NCI-H748 (cell line): ENCODE data around the gene CALCOCO2.
A peak's percentile ranks its signal among the peaks of the same experiment; 100 is the strongest.
"Not testable (repeated sequence)": the region's sequence is repeated elsewhere in the genome, so short reads cannot be mapped to it uniquely, and the experiment has no call there.

ENCODE experiments used
- DNase-seq: peaks from one replicate; lab custom pipeline; 2025; ENCODE audit not compliant: unreplicated experiment; lab: John Stamatoyannopoulos, UW

Gene CALCOCO2

DNA sequence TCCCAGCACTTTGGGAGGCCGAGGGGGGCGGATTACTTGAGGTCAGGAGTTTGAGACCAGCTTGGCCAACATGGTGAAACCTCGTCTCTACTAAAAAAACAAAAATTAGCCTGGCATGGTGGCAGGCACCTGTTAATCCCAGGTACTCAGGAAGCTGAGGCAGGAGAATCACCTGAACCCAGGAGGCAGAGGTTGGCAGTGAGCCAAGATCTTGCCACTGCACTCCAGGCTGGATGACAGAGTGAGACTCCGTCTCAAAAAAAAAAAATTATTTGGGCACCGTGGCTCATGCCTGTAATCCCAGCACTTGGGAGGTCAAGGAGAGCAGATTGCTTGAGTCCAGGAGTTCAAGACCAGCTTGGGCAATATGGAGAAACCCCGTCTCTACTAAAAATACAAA lies 9.9 kb upstream of the CALCOCO2 start:
- DNase-seq = peak; percentile 28

- DNase-seq = no peak
Observed at GRCh38 chr17:48825446-48826381, 5.1 kb upstream of the CALCOCO2 start.

DNA sequence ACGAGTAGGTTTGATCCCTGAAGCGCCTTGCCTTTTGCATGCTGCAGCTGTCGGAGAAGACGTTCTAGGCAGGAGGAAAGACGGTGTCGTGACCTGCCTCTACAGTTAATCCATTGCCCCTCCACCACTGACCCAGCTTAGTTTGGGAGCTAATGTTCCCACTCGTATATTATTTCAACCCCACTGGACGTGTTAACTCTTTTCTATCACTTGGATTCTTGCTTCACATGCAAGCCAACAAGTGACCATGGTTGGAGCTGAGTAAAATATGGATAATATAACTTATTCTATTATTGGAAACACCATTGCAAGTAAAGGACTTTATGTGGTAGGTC lies 681 bp downstream of the CALCOCO2 start:
- no peak for DNase-seq

GRCh38 chr17:48834973-48835372 lies 4.1 kb downstream of the CALCOCO2 start:
- no peak for DNase-seq

DNA sequence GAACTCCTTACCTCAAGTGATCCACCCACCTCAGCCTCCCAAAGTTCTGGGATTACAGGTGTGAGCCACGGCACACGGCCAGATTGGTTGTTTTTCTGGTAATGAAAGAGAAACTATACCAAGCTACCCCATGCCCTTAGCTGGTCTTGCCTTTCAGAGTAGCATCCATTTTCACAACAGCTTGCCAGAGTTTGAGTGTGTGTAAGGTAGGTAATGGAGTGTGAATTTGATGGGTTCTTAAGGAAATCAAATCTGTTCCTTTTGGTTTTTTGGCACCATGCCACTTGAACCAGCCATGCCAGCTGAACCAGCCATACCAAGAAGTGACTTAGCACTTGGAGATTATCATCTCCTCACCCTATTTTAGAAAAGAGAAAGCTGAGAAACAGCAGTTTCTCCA lies 5.1 kb downstream of the CALCOCO2 start:
- DNase-seq = no peak

- DNase-seq = not testable (repeated sequence)
Observed at GRCh38 chr17:48837458-48837857, 6.6 kb downstream of the CALCOCO2 start.

- DNase-seq = no peak
Observed at GRCh38 chr17:48840441-48840840, 9.6 kb downstream of the CALCOCO2 start.

GRCh38 chr17:48841395-48841831 lies 10.6 kb downstream of the CALCOCO2 start:
- DNase-seq = no peak

- no peak for DNase-seq
Observed at GRCh38 chr17:48842746-48843145, 11.9 kb downstream of the CALCOCO2 start.

DNA sequence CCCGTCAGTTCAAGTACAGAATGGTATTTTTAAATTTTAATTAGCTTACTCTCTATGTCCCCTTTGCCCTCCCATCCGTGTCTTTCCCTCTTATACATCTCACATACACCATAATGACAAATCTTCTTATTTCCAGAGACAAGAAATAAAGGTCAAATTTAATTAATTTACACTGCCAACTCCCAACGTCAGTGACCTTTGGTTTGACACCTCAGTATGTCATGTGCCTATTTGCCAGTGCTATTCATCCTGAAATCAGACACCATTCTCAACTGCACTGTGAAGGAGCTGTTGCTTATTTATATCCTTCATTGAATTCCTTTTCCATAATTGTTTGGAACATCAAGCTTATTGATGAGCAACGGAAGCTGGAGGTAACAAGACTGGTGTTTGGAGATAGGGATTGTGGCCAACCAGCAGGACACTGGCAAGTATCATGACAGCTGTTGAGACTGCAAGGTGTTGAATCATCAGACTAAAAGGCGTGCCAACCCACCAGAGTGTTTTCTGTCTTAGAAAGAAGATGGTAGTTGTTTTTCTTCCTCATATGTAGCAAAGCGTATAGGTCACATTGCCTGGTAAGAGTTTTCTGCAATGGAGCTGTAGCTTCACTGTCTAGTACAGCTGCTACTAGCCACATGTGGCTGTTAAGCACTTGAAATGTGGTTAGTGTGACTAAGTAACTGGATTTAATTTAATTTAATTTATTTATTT lies 12.5 kb downstream of the CALCOCO2 start:
- DNase-seq = no peak

DNA sequence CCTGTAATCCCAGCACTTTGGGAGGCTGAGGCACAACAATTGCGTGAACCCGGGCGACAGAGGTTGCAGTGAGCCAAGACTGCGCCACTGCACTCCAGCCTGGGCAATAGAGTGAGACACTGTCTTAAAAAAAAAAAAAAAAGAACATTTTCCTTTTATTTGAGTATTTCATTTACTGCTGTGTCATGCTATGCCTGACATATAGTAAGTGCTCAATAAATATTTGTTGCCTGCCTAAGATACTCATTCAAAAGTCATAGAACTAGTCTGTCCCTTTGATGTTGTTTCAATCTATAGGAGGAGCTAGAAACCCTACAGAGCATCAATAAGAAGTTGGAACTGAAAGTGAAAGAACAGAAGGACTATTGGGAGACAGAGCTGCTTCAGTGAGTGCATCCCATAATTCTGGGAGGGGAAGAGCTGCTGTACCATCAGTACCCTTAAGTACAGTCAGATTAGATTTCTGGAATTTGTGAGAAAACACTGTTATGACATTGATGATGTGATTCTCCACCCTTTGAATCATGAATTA lies 20.0 kb downstream of the CALCOCO2 start:
- no peak for DNase-seq

DNA sequence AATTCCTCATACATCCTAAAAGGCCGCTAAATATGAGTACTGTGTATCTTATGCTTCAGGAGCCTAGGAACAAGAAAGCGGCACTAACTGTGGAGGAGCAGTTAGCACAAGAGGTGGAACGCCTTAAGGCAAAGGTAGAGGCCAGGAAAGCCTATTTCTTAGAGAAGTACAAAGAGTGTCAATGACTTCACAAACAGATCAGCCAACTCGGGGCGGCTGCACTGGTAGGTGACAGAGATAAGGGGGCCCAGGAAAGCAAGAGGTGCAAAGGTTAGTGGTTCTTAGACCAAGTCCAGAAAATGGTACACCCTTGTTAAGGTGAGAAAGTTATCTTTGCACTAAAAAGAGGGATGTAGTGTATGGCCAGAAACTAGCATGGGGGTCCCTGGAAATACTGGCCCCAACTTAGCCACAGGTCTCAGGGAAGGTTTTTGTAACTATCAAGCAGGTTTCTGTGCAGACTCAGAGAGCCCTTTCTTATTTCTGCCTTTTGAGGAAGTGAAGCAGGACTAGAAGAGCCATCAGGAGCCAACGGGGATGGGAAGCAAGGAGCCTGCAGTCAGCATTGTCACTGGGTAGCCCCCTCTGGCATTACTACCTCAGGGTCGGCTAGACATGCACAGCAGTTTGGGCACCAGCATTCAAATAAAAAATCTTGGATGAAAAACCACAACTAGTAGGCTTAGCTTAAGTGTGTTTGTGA lies 24.1 kb downstream of the CALCOCO2 start:
- no peak for DNase-seq

GRCh38 chr17:48856122-48856821 lies 25.4 kb downstream of the CALCOCO2 start:
- no peak for DNase-seq

DNA sequence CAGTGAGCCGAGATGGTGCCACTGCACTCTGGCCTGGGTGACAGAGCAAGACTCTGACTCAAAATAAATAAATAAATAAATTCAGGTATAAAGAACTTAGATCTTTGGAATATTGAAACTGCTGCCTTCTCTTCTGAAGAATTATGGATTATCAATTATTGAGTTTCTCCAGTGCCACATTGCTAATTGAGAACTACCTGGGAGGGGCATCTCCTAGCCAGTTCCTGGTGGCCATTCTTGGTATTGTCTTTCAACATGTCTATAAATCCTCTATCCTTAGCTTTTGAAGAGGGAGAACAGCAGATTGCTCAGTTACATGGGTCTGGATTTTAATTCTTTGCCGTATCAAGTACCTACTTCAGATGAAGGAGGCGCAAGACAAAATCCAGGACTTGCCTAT lies 29.2 kb downstream of the CALCOCO2 start:
- no peak for DNase-seq

DNA sequence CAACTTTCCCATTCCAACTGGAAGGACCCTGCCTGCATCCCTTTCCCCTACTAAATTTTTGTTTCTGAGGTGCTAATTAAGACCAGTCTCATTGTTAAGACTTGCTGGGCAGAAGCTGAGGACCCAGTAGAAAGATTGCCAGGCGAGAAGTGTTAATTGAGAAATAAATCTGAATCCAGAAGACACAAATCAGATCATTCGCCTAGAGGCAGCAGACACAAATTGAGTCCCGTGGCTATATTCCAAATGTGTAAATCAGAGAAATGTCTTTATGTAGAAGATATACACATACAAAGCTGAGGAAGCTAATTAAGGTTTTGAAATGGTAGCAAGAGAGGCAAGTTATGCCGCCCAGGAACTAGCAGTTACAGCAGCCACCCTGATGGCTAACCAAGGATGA lies 29.6 kb downstream of the CALCOCO2 start:
- no peak for DNase-seq

GRCh38 chr17:48868916-48869500 lies 38.2 kb downstream of the CALCOCO2 start:
- no peak for DNase-seq

DNA sequence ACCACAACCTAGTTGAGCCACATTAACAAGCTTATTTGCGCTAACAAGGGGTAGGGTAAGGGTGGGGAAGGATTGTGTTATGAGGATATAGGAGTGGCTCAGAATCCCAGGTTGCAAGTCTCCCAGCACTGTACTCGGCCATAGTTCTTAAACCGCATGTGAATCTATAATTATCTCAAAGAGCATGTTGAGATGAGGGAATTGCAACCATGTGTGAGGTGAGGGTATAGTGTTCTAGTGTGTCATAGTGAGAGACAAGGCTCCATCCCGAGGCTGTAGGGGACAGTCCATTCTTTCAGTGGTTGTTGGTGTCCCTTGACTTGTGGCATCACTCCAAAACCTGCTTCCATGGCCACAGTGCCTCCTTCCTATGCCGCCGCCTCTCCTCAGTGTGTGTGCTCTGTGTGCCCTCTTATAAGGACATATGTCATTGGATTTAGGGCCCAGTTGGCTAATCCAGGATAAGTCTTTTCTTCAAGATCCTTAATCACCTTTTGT lies 39.0 kb downstream of the CALCOCO2 start:
- no peak for DNase-seq

DNA sequence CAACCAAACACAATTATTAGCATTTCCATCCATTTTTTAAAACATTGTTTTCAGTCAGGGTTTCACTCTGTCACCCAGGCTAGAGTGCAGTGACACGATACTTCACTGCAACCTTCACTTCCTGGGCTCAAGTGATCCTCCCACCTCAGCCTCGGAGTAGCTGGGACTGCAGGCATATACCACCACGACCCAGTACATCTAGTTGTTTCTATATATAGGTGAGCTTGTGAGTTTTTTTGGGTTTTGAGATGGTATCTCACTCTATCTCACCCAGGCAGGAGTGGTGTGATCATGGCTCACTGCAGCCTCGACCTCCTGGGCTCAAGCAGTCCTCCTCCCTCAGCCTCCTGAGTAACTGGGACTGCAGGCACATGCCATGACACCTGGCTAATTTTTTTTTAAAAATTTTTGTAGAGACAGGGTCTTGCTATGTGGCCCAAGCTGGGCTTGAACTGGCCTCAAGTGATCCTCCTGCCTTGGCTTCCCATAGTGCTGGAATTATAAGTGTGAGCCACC lies 40.3 kb downstream of the CALCOCO2 start:
- no peak for DNase-seq

DNA sequence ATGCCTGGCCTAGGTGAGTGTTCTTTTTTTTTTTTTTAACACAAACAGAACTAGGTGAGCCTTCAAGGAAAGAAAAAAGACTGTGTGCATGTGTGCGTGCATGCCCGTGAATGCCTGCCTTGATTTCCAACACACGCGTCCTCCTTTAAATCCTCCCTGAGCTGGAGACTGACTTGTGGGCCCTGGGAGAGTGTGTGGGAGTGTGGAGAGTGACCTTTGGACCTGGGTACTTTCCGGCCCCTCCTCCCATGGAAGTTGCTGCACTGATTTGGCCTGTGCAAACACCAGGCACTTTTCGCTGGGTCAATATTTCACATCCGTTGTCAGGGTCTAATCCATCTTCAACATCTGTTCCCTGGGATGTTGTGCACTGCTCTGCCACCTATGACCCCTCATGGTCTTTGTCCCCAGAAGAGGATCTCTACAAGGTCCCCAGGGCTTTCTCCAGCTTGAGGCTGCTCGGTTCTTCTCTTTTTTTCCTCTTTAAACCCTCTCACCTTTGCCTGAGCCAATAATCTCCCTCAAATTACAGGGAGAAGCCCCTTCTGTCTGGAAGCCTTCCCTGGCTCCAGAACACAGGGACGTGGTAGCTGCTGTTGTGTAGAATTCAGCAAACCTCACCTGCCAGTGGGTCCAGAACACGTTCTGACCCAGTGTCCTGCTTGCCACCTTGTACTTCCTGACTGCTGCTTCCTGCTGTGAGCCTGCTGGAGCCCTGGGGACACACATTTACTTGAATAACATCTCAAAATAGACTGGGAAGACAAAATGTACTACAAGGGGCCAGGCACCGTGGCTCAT lies 40.9 kb downstream of the CALCOCO2 start:
- DNase-seq = no peak
